ENCODE measurements around the gene DGCR2. TPM values are rescaled to one million over a fixed set of nuclear protein-coding genes. Genes with fewer than 3 reads are reported as not detected.
"Not testable (repeated sequence)": the region's sequence is repeated elsewhere in the genome, so short reads cannot be mapped to it uniquely, and the experiment has no call there.

Gene DGCR2
- total RNA-seq, 1 donor from 2014 or later = 30.5 TPM

DNA sequence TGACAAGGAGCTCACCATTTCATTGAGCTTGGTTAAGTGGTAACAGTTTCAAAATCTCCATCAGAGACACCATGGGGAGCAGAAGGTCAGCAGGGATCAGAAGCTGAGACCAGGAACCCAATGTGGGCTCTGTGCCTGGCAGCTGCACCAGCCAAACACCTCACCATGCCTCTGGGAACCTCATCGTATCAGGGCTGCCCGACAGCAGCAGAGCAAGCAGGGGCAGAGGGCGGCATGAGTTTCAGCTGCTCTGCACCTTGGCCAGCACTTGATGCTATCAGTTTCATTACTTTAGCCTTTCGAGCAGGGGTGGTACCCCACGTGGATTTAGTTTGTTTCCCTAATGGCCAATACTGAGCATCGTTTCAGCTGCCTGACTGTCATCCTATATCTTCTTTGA lies 77.8 kb downstream of the DGCR2 start:
- ATAC-seq = no peak

DNA sequence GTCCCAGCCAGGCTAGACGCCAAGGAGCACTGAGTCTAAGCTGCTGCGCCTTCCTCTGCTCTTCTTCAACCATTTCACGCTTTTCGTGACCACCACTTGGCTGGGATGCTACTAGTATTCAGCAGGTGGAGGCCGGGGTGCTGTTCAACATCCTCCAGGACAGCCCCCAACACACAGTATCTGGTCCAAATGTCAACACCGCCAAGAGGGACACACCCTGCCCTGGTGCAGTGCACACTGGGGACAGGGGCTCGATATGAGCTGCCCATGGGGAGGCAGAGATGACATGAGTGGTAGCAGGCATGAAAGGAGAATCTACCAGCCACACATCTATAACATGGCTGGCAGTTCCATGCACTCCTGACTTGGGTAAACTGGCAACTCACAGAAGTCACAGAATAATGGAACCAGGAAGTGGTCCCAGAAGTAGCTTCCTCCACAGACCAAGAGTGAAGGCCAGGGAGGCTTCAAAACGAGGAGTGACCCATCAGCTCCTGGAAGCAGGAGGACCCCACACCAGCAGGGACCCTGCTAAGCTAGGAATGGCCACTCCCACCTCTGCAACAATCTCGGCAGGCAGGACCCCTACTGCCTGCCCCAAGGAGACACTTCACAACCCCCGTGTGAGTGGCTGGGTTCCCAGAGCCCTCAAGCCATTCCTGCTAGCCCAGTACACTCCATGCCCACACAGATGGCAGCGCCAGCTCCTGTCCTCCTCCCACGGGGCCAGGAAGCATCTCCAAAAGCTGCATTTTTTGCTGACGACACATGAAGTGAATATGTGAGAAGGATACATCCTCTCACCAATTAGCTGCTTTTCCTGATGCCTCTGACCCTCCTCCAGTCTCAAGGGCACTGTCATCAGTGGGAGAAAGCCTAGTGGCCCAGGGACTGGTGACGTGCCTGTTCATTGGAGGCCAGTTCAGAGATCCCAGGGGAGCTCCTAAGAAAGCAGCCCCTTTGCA lies 78.8 kb downstream of the DGCR2 start:
- ATAC-seq (no peak), DNase-seq (ENCODE audit: low spot score) (no peak)

More for the DNA sequence above, 77.8 kb downstream of the DGCR2 start:
- no peak for DNase-seq (ENCODE audit: low spot score)

DNA sequence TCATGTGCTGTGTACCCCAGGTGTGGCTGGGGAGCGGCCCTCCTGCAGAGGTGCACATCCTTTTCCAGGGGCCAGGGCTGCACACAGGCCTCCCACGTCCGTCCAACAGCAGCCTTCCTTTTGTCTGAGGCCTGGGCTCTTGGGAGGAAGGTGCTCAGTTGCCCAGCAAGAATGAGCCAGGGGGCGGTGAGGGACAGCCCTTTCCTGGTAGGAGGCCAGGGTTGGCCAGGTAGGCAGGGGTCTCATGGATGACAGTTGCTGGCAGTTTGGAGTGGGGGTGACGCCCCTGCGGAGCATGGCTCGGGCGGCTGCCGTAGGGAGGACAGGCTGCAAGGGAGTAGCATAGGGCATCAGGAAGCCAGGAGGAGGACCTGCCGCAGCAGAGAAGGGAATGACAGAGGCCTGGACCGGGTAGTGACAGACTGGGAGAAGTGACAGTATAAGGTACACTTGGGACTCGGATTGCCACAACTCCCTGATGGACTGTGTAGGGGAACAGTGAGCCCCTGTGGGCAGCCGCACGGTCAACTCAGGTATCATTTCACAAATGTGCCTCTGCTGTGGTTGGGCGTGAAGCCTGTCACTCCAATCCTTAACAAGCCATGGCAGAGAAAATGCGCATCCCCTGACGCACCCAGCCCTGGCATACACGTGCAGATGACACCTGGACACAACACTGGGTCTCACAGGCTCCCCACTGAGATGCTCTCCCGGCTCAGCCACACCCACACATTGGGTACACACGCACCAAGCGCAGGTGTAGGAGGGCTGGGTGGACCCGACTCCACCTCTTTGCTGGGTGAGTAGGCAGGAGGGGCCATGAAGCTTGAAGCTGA lies 79.7 kb downstream of the DGCR2 start:
- DNase-seq (ENCODE audit: low spot score) (no peak), ATAC-seq (no peak)

DNA sequence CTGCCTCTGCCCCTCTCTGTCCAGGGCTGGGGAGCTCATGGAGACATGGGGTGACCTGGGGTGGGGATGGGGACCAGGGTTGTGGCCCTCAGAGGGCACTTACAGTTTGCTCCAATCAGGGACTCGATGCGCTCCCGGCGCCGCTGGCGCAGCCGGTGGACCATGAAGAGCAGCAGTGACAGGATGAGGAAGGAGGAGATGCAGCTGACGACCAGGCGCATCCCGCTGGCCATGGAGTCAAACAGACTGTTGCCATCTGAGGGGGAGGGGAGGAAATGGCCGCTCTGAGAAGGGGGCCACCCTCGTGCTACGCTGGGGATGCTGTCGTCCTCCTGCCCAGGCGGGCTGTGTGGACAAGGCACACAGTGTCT lies 80.5 kb downstream of the DGCR2 start:
- no peak for DNase-seq (ENCODE audit: low spot score)
- no peak for ATAC-seq

DNA sequence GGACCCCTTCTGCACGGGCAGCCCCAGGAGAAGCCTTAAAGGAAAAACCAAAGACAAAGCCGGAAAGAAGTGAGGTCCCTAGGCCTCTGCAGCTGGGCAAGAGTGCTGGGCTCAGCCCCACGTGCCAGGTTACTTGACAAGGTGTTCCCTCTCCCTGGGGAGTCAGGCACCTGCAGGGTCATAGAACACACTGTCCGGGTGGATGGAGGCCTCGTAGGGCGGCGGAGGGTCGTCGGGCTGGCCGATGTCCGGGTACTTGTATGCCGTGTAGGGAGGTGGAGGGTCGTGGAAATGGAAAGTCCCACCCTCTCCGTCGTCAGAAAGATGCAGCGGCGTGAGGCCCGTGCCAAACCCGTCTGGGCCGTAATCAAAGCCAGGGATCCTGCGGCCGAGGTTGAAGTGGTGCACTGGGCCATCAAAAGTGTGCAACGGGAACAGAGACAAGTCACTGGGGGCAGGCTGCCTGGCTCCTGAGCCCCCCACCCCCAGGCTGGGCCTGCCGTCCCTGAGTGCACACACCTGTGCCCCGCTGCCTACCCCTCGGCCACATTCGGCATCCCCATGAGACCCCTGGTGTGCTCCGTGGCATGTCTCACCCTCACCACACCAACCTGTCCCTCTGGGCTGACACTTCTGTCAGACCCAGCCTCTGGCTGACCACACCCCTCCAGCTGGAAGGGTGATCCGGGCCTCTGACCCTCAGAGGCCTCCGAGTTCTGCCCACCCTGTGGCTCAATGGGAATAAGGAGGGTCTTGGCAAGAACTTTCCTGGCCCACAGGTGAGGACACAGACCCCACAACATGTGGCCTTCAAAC lies 81.1 kb downstream of the DGCR2 start:
- ATAC-seq = no peak
- DNase-seq (ENCODE audit: low spot score) = no peak

DNA sequence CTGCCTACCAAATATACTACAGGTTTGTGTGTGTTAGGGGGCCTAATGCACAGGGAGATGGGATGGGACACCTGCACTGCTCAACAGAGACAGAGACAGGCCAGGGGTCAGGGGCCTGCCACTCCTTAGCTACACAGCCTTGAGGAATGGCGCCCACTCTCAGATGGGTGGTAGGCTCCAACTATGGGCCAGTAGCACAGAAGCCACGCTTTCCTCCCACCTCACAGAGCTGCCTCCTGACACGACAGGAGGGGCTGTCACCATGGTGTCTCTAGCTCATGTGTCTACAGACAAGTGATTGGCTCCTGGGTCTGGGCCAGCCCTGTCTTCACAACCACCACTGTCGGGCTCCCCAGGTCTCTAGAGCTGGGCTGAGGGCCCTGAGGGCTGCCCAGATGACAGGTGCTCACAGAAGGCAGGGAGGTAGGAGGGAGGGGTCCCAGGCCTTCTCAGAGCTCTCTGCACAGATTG lies 81.8 kb downstream of the DGCR2 start:
- no peak for ATAC-seq
- DNase-seq (ENCODE audit: low spot score) = no peak

DNA sequence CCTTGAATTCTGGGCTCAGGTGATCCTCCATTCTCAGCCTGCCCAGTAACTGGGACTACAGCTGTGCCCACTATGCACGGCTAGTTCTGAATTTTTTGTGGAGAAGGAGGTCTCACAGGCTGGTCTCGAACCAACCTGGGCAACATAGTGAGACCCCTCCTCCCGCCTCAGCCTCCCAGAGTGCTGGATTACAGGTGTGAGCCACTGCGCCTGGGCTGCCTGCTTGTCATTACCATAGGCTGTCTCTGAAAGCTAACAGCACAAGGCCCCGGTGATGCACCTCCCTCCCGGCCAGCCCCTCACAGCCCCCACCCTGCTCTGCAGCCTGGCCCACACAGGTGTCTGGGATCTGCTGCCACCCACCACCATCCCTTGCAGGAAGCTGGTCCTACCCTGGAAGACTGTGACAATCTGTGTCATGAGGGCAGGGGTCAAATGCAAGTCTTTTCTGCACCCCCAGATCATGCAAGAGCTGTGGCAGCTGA lies 82.4 kb downstream of the DGCR2 start:
- peak; percentile 36 for DNase-seq (ENCODE audit: low spot score)
- ATAC-seq = no peak

DNA sequence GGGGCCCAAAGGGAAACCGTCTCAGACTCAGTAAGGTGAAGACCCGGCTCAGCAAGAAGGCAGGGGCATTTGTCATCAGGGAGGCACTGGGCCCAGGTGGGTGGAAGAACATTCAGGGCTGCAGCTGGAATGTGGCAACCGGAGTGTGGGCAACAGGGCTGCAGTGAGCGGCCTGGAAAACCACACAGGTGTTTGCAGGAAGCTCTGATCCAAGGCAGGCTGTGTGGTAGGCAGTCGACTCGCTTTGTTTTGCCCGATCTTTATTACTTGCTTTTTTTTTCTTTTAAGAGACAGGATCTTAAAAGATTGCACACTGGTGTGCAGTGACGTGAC lies 82.8 kb downstream of the DGCR2 start:
- ATAC-seq = no peak
- no peak for DNase-seq (ENCODE audit: low spot score)

DNA sequence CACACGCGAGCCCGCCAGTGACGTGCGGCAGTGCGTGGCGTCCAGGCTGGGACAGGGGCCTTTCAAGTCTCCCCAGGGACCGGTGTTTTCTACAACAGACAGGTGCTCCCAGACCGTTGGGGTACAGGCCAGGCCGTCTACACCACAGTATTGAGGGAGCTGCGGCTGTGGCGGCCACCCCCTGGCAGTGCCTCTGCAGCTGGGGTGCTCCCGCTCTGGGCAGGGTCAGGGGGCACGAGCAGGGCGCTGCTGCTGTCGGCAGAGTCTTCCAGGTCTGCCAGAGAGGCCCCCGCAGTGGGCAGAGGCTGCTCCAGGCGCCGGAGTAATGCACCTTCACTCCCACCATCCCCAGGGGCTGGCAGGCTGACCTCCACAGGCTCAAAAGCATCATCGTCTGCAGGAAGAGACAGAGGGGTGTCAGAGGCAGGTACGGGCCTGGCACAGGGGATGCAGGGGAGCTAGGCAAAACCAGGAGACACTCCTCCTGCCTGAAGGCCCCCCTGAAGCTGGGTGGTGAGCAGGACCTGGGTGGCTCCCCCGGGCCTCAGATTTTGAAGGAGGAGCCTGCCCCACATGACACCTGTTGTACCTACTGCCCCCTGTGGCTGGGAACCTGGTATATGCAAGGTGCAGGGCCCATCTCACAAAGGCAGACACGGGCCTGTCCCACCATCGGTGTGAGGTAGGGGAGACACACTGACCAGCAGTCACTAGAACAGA lies 83.3 kb downstream of the DGCR2 start:
- ATAC-seq (no peak), DNase-seq (ENCODE audit: low spot score) (peak; percentile 44)

DNA sequence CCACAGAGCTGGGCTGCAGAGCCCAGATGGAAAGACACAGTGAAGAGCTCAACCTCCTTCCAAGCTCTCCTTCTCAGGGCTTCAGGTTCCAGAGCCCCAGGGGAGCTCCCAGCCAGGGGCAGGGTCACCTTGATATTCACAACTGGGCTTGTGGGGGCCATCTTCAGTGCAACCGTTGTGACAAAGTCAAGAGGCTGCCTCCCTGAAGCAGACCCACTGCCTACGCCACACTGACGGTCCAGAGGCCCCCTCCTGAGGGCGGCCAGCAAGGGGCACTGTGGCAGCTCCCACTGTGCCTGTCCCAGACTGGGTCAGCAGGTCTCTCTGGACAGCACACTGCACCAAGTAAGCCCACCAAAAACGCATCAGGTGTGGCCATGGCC lies 84.1 kb downstream of the DGCR2 start:
- ATAC-seq (no peak), DNase-seq (ENCODE audit: low spot score) (peak; percentile 35)

DNA sequence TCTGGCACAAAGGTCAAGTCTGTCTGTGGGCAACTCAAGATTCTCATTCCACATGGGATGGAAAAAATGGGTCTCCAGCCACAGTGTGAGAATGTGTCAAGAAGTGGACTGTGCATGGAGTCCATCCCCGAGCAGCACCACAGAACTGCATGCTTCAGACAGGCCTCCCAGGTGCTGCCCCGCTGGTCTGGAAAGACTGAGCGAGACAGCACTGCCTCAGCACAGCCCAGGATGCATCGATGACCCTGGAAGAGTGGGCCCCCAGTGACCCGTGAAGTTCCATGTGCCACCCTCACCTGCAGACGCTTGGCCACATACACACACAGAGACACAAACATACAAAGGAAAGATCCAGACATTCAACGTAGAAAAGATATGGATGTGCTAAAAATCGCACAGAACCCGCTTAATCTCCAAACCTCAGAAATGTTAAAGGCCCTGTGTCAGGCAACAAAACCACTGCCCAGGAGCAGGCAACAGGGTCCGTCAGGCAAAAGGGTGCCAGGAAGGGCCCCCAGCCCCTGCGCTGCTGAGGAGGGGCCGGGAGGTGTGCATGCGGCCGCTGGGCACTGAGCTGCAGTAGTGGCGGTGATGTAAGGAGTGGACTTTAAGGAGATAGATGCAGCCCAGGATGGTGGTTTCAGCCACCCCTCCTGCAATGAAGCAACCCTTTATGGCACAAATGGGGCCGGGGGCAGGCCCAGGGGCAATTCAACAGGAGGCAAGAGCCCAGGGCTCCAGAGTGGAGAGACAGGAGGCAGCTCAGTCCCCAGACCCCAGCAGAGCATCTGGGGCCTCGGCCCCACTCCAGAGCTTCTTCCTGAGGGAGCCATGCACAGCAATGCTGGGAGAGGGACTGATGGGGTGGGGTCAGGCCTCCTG lies 84.7 kb downstream of the DGCR2 start:
- DNase-seq (ENCODE audit: low spot score) (peak; percentile 41), ATAC-seq (no peak)

DNA sequence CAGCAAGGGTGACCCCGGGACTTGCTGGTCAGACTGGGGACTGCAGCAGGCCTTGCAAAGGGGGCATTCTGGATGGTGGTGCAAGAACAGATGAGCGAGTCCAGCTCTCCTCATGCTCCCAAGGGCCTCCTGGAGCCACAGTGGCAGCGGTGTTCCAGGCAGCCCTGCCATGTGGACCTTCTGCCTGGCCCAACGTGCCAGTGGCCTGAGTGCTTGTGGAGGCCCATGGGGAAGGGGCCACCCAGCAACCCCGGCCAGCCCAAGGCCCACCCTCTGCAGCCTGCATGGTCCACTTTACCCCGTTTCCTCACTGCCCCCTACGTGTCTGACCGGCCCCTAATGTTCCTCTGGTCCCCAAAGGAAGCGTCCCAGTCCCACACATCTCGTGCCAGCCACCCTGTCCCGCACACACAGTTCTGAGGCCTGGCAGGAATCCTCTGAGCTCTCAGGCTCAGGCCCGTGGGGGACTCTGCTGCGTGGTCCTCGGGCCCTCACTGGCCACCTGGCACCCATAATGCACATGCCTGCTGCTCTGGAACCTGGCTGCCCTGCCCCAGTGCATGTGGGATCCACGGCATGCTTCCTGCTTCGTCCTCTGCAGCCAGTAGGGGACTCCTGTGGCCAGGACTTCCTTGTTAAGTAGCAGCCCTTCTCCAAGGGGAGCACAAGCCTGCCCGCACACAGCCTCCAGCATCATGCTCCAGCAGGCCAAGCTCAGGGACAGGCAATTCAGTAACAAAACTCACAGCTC lies 85.5 kb downstream of the DGCR2 start:
- peak; percentile 44 for ATAC-seq
- peak; percentile 48 for DNase-seq (ENCODE audit: low spot score)

DNA sequence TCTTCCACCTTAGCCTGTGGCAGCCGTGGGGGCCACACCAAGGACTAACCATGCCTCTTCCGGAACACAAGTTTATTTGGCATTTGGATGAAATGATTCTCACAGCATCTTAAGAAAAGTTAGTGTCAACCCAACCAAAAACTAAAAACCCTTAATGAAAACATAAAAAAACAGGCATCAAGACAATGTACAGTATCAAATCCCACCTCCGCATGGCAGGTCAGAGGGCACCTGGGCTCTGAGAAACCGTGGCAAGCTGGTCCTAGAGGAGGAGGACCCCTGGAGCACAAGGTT lies 86.0 kb downstream of the DGCR2 start:
- DNase-seq (ENCODE audit: low spot score) (no peak), ATAC-seq (no peak)

DNA sequence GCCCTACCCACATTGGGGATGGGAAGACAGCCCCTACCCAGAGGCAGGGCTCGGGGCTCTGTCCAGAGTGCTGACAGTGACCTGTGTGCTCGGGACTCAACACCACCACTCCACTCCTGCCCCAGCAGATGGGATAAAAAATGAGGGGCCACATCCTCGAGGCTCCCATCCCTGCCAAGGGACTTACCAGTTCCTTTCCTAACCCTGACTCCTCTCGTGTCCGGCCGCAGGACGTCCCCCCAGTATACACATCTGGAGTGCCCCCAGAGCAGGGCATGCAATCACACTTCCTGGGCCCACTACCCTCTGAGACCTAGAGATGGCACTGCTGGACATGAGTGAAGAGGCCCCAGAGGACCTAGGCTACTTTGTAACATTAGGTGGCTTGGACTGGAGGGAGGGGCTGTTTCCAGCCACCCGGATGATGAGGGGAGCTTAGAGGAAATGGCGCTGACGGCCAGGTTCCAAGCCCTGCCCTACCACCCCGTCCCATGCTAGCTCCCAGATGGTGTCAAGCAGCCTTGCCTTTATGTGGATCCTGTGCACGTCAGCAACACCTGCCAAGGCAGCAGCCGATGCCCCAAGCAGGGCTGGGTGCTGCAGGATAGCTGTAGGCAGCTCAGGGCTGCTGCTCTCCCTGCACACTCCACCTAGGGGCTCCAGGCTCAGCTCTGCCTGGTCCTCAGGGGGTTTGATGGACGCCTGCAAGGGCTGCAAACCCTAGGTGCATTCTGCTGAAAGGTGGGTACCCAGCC lies 86.6 kb downstream of the DGCR2 start:
- ATAC-seq (peak; percentile 60), DNase-seq (ENCODE audit: low spot score) (peak; percentile 44)

DNA sequence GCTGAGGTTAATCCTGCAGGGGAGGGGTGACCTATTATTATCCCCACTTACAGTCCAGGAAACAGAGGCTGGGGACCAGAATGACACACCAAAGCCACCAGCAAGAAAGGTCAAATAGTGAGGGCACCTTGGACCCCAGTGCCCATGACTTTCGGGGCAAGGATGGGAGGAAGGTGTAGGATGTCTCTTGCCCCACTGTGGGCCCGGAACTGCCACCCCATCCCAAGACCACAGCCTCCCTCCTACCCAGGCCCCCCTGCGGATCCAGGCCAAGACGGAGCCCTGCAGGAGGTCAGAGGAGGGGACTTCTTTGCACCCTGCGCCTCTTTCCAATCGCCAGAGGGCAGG lies 87.1 kb downstream of the DGCR2 start:
- ATAC-seq = not testable (repeated sequence)

DNA sequence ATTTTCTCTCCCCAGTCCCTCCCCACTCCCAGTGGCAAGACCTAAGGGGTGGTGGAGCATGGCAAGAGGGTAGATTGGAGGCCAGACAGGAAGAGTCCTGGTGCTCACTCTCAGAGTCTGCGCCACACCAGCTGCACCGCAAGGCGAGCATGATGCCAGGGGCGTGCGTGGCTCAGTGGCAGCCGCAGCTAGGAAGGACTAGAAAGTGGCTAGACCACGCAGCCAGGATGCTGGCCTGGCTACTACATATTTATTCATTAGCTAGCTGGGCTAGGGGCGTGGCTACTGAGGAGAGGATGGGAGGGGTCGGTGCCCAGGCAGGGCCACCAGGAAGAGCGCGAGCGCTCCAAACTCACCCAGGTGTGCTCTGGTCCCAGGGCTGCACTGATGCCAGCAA lies 87.5 kb downstream of the DGCR2 start:
- peak; percentile 35 for DNase-seq (ENCODE audit: low spot score)

More for the DNA sequence above, 87.1 kb downstream of the DGCR2 start:
- DNase-seq (ENCODE audit: low spot score) = not testable (repeated sequence)

DNA sequence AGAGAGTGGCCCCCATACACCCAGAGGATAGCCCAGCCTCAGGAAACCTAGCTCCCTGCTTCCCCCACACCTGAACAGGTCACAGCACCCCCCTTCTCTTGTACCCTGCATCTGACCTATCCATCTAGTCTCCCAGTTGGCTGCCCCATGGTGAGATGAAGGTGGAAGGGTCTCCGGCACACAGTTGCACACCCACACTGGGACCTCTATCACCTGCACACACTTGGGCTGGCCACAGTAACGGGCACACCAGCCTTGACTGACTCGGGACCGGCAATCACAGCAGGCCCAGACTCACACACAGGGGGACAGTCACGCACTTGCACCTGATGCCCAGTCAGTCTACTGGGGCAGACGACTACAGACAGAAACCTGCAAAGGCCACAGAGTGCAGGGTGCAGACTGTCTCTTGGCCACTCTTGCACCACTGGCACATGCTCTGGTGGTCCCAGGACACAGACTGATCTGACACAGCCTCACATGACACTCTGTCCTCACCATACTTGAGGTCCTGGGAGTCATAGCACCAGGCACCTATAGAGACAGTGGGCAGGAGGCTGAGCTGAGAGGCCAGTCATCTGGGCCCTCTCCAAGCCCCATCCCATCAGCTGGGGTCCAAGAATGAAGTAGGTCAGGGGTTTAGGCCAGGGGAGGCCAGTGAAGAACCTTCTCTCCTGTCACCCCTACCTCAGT lies 88.0 kb downstream of the DGCR2 start:
- ATAC-seq = not testable (repeated sequence)
- DNase-seq (ENCODE audit: low spot score) = peak; percentile 35

More for the DNA sequence above, 87.5 kb downstream of the DGCR2 start:
- ATAC-seq = not testable (repeated sequence)

All from left lobe of liver (tissue), 2 donors.